HCT116 (cell line): ENCODE measurements around the gene DYNLL2. TPM values are rescaled to one million over a fixed set of nuclear protein-coding genes. Genes with fewer than 3 reads are reported as not detected.

ENCODE experiments used
- ATAC-seq: fragments of 200-7000 bp; cut with Tn5 transposase; 2 replicates; pipeline ENCODE4 v1.9.1; 2020; ENCODE audit warnings: mild to moderate bottlenecking, moderate library complexity
- BruUV-seq: library from RNA; stranded (reverse); fragments of 400-500 nt; replicated peaks from 2 replicates; lab custom pipeline; 2021; lab: Mats Ljungman, UMichigan
- CTCF ChIA-PET: fragments of 300-600 bp; sonication (Branson Sonifier 250); formaldehyde crosslinking; loops from one replicate; lab custom pipeline; 2021; ENCODE audit warnings: antibody characterized with exemption; lab: Charles Lee
- POLR2A ChIA-PET: fragments of 300-600, 350-600 bp; sonication (Branson Sonifier 250); formaldehyde crosslinking; loops from one replicate; lab custom pipeline; 2021; ENCODE audit warnings: antibody characterized with exemption; lab: Charles Lee
- RAD21 ChIA-PET, 2 experiments: fragments of 300-600 bp; sonication (Branson Sonifier 250); formaldehyde crosslinking; loops; one replicate each; lab custom pipeline; 2023; ENCODE audit warnings: low total read pairs in 2 of 2; ENCODE audit not compliant: uncharacterized antibody in 2 of 2, unreplicated experiment in 2 of 2, low non-redundant PET in 1 of 2; lab: Charles Lee
- DNase-seq: peaks from one replicate; pipeline ENCODE4 v3.0.0-alpha.2; 2010; ENCODE audit warnings: low read depth, low spot score
- H2AFZ ChIP-seq: fragments of 200-600 bp; shearing (Covaris generic), sonication (generic); 2 replicates; pipeline ENCODE4 v1.6.1; 2017; ENCODE audit warnings: low read depth, mixed run types, mixed read lengths, antibody characterized with exemption, low read length; ENCODE audit not compliant: poor library complexity, severe bottlenecking
- H3K27ac ChIP-seq: 2 replicates; pipeline ENCODE4 v1.5.1; 2012; ENCODE audit warnings: low read depth, low read length
- H3K27me3 ChIP-seq: fragments of 200-600 bp; sonication (generic); 2 replicates; pipeline ENCODE4 v1.6.1; 2016; ENCODE audit warnings: mixed run types, low read length, mixed read lengths; ENCODE audit not compliant: insufficient read depth
- H3K36me3 ChIP-seq, 2 experiments: fragments of 200-500 bp in 1 of 2; fragments of 200-600 bp in 1 of 2; sonication (Bioruptor generic) in 1 of 2; sonication (generic) in 1 of 2; 2 replicates each; pipeline versions ENCODE4 v1.5.1 to v1.6.1; 2014 to 2016; ENCODE audit warnings: low read length in 2 of 2, inconsistent platforms in 1 of 2, mixed read lengths in 1 of 2, mixed run types in 1 of 2; ENCODE audit not compliant: insufficient read depth in 2 of 2, control insufficient read depth in 1 of 2
- H3K4me1 ChIP-seq, 2 experiments: fragments of 200-600 bp in 1 of 2; sonication (generic) in 1 of 2; 2 replicates each; pipeline versions ENCODE4 v1.5.1 to v1.6.1; 2012 to 2017; ENCODE audit warnings: low read length in 2 of 2, inconsistent platforms in 1 of 2, mild to moderate bottlenecking in 1 of 2, mixed read lengths in 1 of 2, mixed run types in 1 of 2, moderate library complexity in 1 of 2; ENCODE audit not compliant: insufficient read depth in 2 of 2, control insufficient read depth in 1 of 2
- H3K4me2 ChIP-seq: fragments of 200-600 bp; sonication (generic); 2 replicates; pipeline ENCODE4 v1.6.1; 2017; ENCODE audit warnings: mixed run types, low read length, mixed read lengths
- H3K4me3 ChIP-seq, 2 experiments: fragments of 200-600 bp in 1 of 2; sonication (generic) in 1 of 2; replicated peaks in 1 of 2; 2 replicates each; pipeline ENCODE4 v1.5.1; 2011 to 2016; ENCODE audit warnings: low read length in 2 of 2, control low read depth in 1 of 2, low read depth in 1 of 2, mild to moderate bottlenecking in 1 of 2, mixed read lengths in 1 of 2, mixed run types in 1 of 2
- H3K79me2 ChIP-seq: fragments of 200-600 bp; sonication (generic); 2 replicates; pipeline ENCODE4 v1.6.1; 2017; ENCODE audit warnings: mild to moderate bottlenecking, mixed run types, low read length, moderate library complexity, mixed read lengths; ENCODE audit not compliant: insufficient read depth
- H3K9ac ChIP-seq: fragments of 200-600 bp; sonication (generic); 2 replicates; pipeline ENCODE4 v1.6.1; 2016; ENCODE audit warnings: low read length, mixed read lengths
- H3K9me2 ChIP-seq: fragments of 200-600 bp; sonication (generic), shearing (Covaris generic); 2 replicates; pipeline ENCODE4 v1.6.1; 2017; ENCODE audit warnings: mixed run types, mild to moderate bottlenecking, moderate library complexity; ENCODE audit not compliant: insufficient read depth
- H3K9me3 ChIP-seq, 2 experiments: fragments of 200-500 bp in 1 of 2; fragments of 200-600 bp in 1 of 2; sonication (Bioruptor generic) in 1 of 2; sonication (generic) in 1 of 2; 2 replicates each; pipeline ENCODE4 v1.6.1; 2014 to 2017; ENCODE audit warnings: low read length in 2 of 2, mixed read lengths in 2 of 2, inconsistent platforms in 1 of 2, low read depth in 1 of 2, mild to moderate bottlenecking in 1 of 2, mixed run types in 1 of 2, moderate library complexity in 1 of 2; ENCODE audit not compliant: control insufficient read depth in 1 of 2, insufficient read depth in 1 of 2
- H4K20me1 ChIP-seq: fragments of 200-600 bp; sonication (generic), shearing (Covaris generic); 2 replicates; pipeline ENCODE4 v1.6.1; 2017; ENCODE audit warnings: mixed run types, mild to moderate bottlenecking, moderate library complexity; ENCODE audit not compliant: insufficient read depth
- CBX3 ChIP-seq: IDR thresholded peaks from 2 replicates; pipeline ENCODE4 v1.6.1; 2012; ENCODE audit warnings: low read depth
- CEBPB ChIP-seq: IDR thresholded peaks from 2 replicates; pipeline ENCODE4 v1.6.1; 2012; ENCODE audit warnings: low read depth
- EGR1 ChIP-seq: IDR thresholded peaks from 2 replicates; pipeline ENCODE4 v1.6.1; 2012; ENCODE audit warnings: low read depth
- ELF1 ChIP-seq: IDR thresholded peaks from 2 replicates; pipeline ENCODE4 v1.6.1; 2012; ENCODE audit warnings: low read depth, borderline replicate concordance
- EZH2 ChIP-seq: fragments of 200-600 bp; sonication (generic); IDR thresholded peaks from 2 replicates; pipeline ENCODE4 v1.6.1; 2017; ENCODE audit warnings: antibody characterized with exemption, mixed run types
- EZH2phosphoT487 ChIP-seq: fragments of 200-600 bp; IDR thresholded peaks from 2 replicates; pipeline ENCODE4 v1.6.1; 2018; ENCODE audit warnings: antibody characterized with exemption, borderline replicate concordance
- FOSL1 ChIP-seq: IDR thresholded peaks from 2 replicates; pipeline ENCODE4 v1.6.1; 2012; ENCODE audit warnings: low read depth
- JUND ChIP-seq: IDR thresholded peaks from 2 replicates; pipeline ENCODE4 v1.6.1; 2012
- POLR2A ChIP-seq: IDR thresholded peaks from 2 replicates; pipeline ENCODE4 v1.7.0; 2011; ENCODE audit warnings: borderline replicate concordance; ENCODE audit not compliant: insufficient read depth, insufficient read length; ENCODE audit errors: extremely low read depth
- POLR2AphosphoS5 ChIP-seq: IDR thresholded peaks from 2 replicates; pipeline ENCODE4 v1.6.1; 2011; ENCODE audit warnings: mild to moderate bottlenecking, low read depth, low read length, moderate library complexity
- RAD21 ChIP-seq: IDR thresholded peaks from 2 replicates; pipeline ENCODE4 v1.6.1; 2012; ENCODE audit warnings: low read depth, mild to moderate bottlenecking
- SIN3A ChIP-seq: IDR thresholded peaks from 2 replicates; pipeline ENCODE4 v1.6.1; 2012; ENCODE audit warnings: low read depth
- SP1 ChIP-seq: IDR thresholded peaks from 2 replicates; pipeline ENCODE4 v1.6.1; 2012; ENCODE audit warnings: low read depth
- SRF ChIP-seq: IDR thresholded peaks from 2 replicates; pipeline ENCODE4 v1.6.1; 2012; ENCODE audit warnings: low read depth
- TCF7L2 ChIP-seq: IDR thresholded peaks from 2 replicates; pipeline ENCODE4 v1.7.0; 2011; ENCODE audit warnings: borderline replicate concordance, inconsistent platforms; ENCODE audit not compliant: insufficient read depth, insufficient read length; ENCODE audit errors: extremely low read depth
- YY1 ChIP-seq: IDR thresholded peaks from 2 replicates; pipeline ENCODE4 v1.6.1; 2011; ENCODE audit warnings: low read length, low read depth, moderate library complexity, mild to moderate bottlenecking; ENCODE audit not compliant: insufficient replicate concordance; ENCODE audit errors: extremely low read depth
- ZFX ChIP-seq: fragments of 450-650 bp; IDR thresholded peaks from 2 replicates; pipeline ENCODE4 v1.6.1; 2017
- ZNF274 ChIP-seq: fragments of 200-500 bp; sonication (Bioruptor generic); IDR thresholded peaks from 2 replicates; pipeline ENCODE4 v1.6.1; 2014; ENCODE audit warnings: mild to moderate bottlenecking, low read depth, low read length, inconsistent platforms
- intact Hi-C: fragments of 100-400 bp; cut with micrococcal nuclease; formaldehyde crosslinking; loops from 2 replicates; pipeline ENCODE4 v1.10.0; 2022
- total RNA-seq: library from RNA; stranded (reverse); gene quantifications from one replicate; pipeline ENCODE4 v1.2.1, GENCODE V29; 2021; ENCODE audit not compliant: unreplicated experiment
- TF ChIP-seq, protein P1 (sequence below): IDR thresholded peaks from 2 replicates; pipeline ENCODE4 v1.6.1; 2012
- TF ChIP-seq, protein P2 (sequence below), 3 experiments: fragments of 200-600 bp in 1 of 3; sonication (generic) in 1 of 3; IDR thresholded peaks in 2 of 3; conservative IDR thresholded peaks in 1 of 3; 2 replicates each; pipeline ENCODE4 v1.5.1; 2012 to 2017; ENCODE audit warnings: low read depth in 2 of 3, low read length in 2 of 3, antibody characterized with exemption in 1 of 3, borderline replicate concordance in 1 of 3, control low read depth in 1 of 3, mild to moderate bottlenecking in 1 of 3, mixed read lengths in 1 of 3, mixed run types in 1 of 3, moderate library complexity in 1 of 3; ENCODE audit not compliant: insufficient read depth in 1 of 3

Gene DYNLL2
- total RNA-seq, 1 experiment from 2014 or later: 54.9 TPM

DNA sequence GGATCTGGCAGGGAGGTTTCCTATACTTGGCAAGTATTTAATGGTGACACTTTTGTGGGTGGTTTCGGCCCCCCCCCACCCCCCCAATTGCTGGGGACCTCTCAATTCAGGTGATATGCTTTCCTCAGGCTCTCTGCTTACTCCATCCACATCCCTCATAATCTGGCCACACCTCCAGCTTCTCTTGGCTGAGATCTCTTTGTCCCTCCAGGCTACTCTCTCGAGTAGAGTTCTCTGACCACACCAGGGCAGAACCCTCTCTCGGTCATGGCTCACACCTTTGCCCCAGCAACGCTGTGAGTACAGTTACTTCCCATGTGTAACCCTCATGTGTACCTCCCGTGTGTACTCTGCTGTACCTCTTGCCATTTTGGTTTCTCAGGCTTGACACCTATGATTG is 42.1 kb upstream of the DYNLL2 start:
- POLR2A ChIA-PET: no interaction called here
- no peak overlapping the region for H3K4me2 ChIP-seq

More for the DNA sequence above, 42.1 kb upstream of the DYNLL2 start:
- BruUV-seq: no TSS peak
- DNase-seq: no peak
- Histone ChIP-seq H3K9ac (no peak overlapping the region), H4K20me1 (no peaks in the 10 kb centered on the region), H2AFZ (no peak overlapping the region), H3K36me3 (no peaks in the 10 kb centered on the region), H3K79me2 (no peaks in the 10 kb centered on the region), H3K9me2 (no peaks in the 10 kb centered on the region), H3K4me3 (no peak overlapping the region), H3K9me3 (no peaks in the 10 kb centered on the region), H3K27me3 (no peaks in the 10 kb centered on the region), H3K4me1 (no peaks in the 10 kb centered on the region), H3K27ac (no peak overlapping the region)
- ATAC-seq: no peak
- intact Hi-C loops: no loop called here
- TF ChIP-seq SIN3A (no peak), TCF7L2 (no peak), EZH2 (no peak), CEBPB (no peak), RAD21 (no peak), JUND (no peak), ZNF274 (no peak), POLR2A (no peak), SRF (no peak), YY1 (no peak), EZH2phosphoT487 (no peak), ZFX (no peak), EGR1 (no peak), ELF1 (no peak), POLR2AphosphoS5 (no peak), SP1 (no peak), FOSL1 (no peak), CBX3 (no peak)
- TF ChIP-seq, protein P1, sequence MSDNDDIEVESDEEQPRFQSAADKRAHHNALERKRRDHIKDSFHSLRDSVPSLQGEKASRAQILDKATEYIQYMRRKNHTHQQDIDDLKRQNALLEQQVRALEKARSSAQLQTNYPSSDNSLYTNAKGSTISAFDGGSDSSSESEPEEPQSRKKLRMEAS: no peak
- TF ChIP-seq, protein P2, sequence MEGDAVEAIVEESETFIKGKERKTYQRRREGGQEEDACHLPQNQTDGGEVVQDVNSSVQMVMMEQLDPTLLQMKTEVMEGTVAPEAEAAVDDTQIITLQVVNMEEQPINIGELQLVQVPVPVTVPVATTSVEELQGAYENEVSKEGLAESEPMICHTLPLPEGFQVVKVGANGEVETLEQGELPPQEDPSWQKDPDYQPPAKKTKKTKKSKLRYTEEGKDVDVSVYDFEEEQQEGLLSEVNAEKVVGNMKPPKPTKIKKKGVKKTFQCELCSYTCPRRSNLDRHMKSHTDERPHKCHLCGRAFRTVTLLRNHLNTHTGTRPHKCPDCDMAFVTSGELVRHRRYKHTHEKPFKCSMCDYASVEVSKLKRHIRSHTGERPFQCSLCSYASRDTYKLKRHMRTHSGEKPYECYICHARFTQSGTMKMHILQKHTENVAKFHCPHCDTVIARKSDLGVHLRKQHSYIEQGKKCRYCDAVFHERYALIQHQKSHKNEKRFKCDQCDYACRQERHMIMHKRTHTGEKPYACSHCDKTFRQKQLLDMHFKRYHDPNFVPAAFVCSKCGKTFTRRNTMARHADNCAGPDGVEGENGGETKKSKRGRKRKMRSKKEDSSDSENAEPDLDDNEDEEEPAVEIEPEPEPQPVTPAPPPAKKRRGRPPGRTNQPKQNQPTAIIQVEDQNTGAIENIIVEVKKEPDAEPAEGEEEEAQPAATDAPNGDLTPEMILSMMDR (IDR thresholded peaks at IDR 0.05 in 2 of 3, conservative IDR thresholded peaks at IDR 0.05 in 1 of 3; ENCODE audit: borderline replicate concordance in 1 of 3, insufficient read depth in 1 of 3, low read depth in 2 of 3, low read length in 2 of 3): no peak
- CTCF ChIA-PET: no interaction called here
- RAD21 ChIA-PET: no interaction called here
